HG03045 (cell line): ENCODE measurements around the gene RFK.

Source experiments
- ATAC-seq: cut with Tn5 transposase; IDR thresholded peaks from one replicate; pipeline ENCODE4 v1.9.1; 2021; ENCODE audit warnings: mild to moderate bottlenecking, moderate library complexity; ENCODE audit not compliant: unreplicated experiment

RFK gene

GRCh38 chr9:76336027-76336426, 58.2 kb downstream of the RFK start:
- ATAC-seq = no peak
